ENCODE data around the gene MYO1F. TPM values are rescaled to one million over a fixed set of nuclear protein-coding genes. Genes with fewer than 3 reads are reported as not detected.

The MYO1F gene
- total and polyA plus RNA-seq, 2 donors from 2014 or later: 1.7 to 35.8 TPM

DNA sequence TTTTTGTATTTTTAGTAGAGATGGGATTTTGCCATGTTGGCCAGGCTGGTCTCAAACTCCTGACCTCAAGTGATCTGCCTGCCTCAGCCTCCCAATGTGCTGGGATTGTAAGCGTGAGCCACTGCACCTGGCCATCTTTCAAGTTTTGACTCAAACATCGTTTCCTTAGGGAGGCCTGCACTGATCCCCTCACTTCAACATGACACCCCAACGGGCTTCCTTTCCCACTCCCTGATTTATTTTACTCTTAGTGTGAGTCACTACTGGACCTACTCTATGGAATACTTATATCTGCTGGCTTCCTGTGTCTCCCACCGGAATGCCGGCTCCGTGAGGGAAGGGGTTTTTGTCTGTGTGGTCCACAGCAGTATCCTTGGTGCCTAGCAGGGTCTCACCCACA lies 37.8 kb upstream of the MYO1F start:
- intact Hi-C loops (cut with DNase I): no loop called here
- no peak overlapping the region for H3K9ac ChIP-seq (ENCODE audit: low read length in 3 of 3)

DNA sequence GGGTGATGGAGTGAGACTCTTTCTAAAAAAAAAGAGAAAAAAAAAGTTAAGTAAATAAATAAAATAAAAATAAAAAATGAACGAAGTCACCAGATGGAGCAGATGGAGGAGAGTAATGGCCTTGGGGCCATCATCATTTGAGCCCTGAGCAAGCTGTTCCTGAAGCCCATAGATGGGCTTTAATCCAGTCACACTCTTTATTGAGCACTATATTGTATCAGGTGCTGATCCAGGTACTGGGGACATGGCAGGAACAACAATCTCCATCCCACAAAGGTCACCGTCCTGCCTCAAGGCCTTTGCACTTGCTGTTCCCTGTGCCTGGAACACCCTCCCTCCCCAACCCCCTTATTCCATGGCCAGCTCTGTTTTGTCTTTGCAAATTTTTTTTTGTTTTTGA lies 37.2 kb upstream of the MYO1F start:
- intact Hi-C loops (cut with DNase I): no loop called here
- TF ChIP-seq, protein P1, sequence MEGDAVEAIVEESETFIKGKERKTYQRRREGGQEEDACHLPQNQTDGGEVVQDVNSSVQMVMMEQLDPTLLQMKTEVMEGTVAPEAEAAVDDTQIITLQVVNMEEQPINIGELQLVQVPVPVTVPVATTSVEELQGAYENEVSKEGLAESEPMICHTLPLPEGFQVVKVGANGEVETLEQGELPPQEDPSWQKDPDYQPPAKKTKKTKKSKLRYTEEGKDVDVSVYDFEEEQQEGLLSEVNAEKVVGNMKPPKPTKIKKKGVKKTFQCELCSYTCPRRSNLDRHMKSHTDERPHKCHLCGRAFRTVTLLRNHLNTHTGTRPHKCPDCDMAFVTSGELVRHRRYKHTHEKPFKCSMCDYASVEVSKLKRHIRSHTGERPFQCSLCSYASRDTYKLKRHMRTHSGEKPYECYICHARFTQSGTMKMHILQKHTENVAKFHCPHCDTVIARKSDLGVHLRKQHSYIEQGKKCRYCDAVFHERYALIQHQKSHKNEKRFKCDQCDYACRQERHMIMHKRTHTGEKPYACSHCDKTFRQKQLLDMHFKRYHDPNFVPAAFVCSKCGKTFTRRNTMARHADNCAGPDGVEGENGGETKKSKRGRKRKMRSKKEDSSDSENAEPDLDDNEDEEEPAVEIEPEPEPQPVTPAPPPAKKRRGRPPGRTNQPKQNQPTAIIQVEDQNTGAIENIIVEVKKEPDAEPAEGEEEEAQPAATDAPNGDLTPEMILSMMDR (IDR thresholded peaks at IDR 0.05; ENCODE audit: borderline replicate concordance, extremely low read depth, insufficient read depth): no peak
- FAIRE-seq: no peak

More for the DNA sequence above, 37.8 kb upstream of the MYO1F start:
- FAIRE-seq (no peak), DNase-seq (no peak)
- Histone ChIP-seq H3K4me3 (ENCODE audit: low read length in 3 of 3) (no peak overlapping the region), H3K36me3 (ENCODE audit: control insufficient read depth in 2 of 3, insufficient read depth in 3 of 3, low read length in 3 of 3) (no peaks in the 10 kb centered on the region), H3K9me3 (ENCODE audit: control insufficient read depth in 2 of 3, insufficient read depth in 1 of 3, low read length in 3 of 3) (no peaks in the 10 kb centered on the region), H3K27ac (ENCODE audit: low read depth in 2 of 2, low read length in 2 of 2) (no peak overlapping the region), H3K27me3 (ENCODE audit: control insufficient read depth, insufficient read depth, low read length) (no peaks in the 10 kb centered on the region), H3K4me1 (ENCODE audit: control insufficient read depth in 2 of 3, insufficient read depth in 2 of 3, low read depth in 1 of 3, low read length in 3 of 3) (peaks cover 0 to 3% (median 0%) of the 10 kb centered on the region in 3 donors)
- TF ChIP-seq, protein P1 (IDR thresholded peaks at IDR 0.05; ENCODE audit: borderline replicate concordance, extremely low read depth, insufficient read depth): no peak

DNA sequence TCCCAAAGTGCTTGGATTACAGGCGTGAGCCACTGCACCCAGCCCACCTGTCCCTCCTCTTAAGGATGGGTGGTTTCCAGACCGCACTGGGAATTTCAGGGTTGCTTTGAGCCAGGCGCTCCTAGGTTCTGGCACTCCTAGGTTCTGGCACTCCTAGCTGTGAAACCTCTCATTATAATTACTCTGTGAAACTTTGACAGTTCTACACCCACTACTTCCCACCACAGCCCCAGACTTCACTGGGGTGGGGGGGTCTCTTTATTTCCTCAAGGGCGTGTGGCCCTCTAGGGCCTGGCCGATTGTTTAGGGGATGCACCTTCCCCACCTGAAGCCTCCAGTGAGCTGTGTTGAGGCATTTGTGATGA lies 35.5 kb upstream of the MYO1F start:
- TF ChIP-seq, protein P1 (IDR thresholded peaks at IDR 0.05; ENCODE audit: borderline replicate concordance, extremely low read depth, insufficient read depth): no peak
- Histone ChIP-seq H3K4me3 (ENCODE audit: low read length in 3 of 3) (no peak overlapping the region), H3K4me1 (ENCODE audit: control insufficient read depth in 2 of 3, insufficient read depth in 2 of 3, low read depth in 1 of 3, low read length in 3 of 3) (peaks cover 0 to 11% (median 2%) of the 10 kb centered on the region in 3 donors), H3K36me3 (ENCODE audit: control insufficient read depth in 2 of 3, insufficient read depth in 3 of 3, low read length in 3 of 3) (no peaks in the 10 kb centered on the region), H3K27me3 (ENCODE audit: control insufficient read depth, insufficient read depth, low read length) (no peaks in the 10 kb centered on the region), H3K27ac (ENCODE audit: low read depth in 2 of 2, low read length in 2 of 2) (no peak overlapping the region), H3K9me3 (ENCODE audit: control insufficient read depth in 2 of 3, insufficient read depth in 1 of 3, low read length in 3 of 3) (no peaks in the 10 kb centered on the region), H3K9ac (ENCODE audit: low read length in 3 of 3) (no peak overlapping the region)
- DNase-seq (no peak), FAIRE-seq (no peak)
- intact Hi-C loops (cut with DNase I): no loop called here

More for the DNA sequence above, 37.2 kb upstream of the MYO1F start:
- H3K9ac ChIP-seq (ENCODE audit: low read length in 3 of 3): no peak overlapping the region
- H3K9me3 ChIP-seq (ENCODE audit: control insufficient read depth in 2 of 3, insufficient read depth in 1 of 3, low read length in 3 of 3): no peaks in the 10 kb centered on the region
- no peaks in the 10 kb centered on the region for H3K36me3 ChIP-seq (ENCODE audit: control insufficient read depth in 2 of 3, insufficient read depth in 3 of 3, low read length in 3 of 3)
- no peak overlapping the region for H3K4me3 ChIP-seq (ENCODE audit: low read length in 3 of 3)
- H3K27me3 ChIP-seq (ENCODE audit: control insufficient read depth, insufficient read depth, low read length): no peaks in the 10 kb centered on the region
- H3K4me1 ChIP-seq (ENCODE audit: control insufficient read depth in 2 of 3, insufficient read depth in 2 of 3, low read depth in 1 of 3, low read length in 3 of 3): peaks cover 0 to 5% (median 0%) of the 10 kb centered on the region in 3 donors
- DNase-seq: no peak
- no peak overlapping the region for H3K27ac ChIP-seq (ENCODE audit: low read depth in 2 of 2, low read length in 2 of 2)
